GM21367 (cell line): ENCODE measurements around the gene PCDHB2.
A peak's percentile ranks its signal among the peaks of the same experiment; 100 is the strongest.
"Not testable (repeated sequence)": the region's sequence is repeated elsewhere in the genome, so short reads cannot be mapped to it uniquely, and the experiment has no call there.

Experiments used
- ATAC-seq: cut with Tn5 transposase; IDR thresholded peaks from one replicate; pipeline ENCODE4 v1.9.1; 2021; ENCODE audit not compliant: unreplicated experiment

Gene PCDHB2

GRCh38 chr5:141094481-141095262, at the start of gene PCDHB2:
PCDHB2 (plus strand) TSS chr5:141094615; CDS start chr5:141094791, 176 bp downstream.
- no peak for ATAC-seq

- no peak for ATAC-seq
Measured at GRCh38 chr5:141050622-141051520, 43.5 kb upstream of the PCDHB2 start, which contains the start of gene PCDHB1. PCDHB1 (plus strand) TSS chr5:141051374; CDS start chr5:141051471, 97 bp downstream.

- no peak for ATAC-seq
Measured at GRCh38 chr5:141051521-141051866, 42.9 kb upstream of the PCDHB2 start.

DNA sequence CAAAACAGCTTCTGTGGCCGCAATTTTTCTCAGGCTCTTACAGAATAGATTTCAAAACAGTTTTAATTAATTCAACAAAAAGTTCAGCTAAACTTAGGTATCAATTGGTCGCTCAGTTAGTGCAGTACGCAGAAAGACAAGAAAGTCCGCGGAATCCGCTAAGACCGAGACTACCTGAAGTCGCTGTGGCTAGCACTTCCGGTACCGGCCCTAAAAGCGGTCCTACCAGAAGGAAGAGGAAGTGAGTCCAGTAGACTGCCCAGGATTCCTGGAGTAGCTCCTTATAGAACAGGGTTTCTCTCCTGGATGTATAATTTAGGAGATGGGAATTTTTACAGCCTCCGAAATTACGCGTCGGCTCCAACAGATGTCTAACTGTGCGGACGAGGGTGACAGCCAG, 16.6 kb upstream of the PCDHB2 start:
- ATAC-seq, result no peak

- ATAC-seq, result no peak
Measured at GRCh38 chr5:141082228-141082627, 12.2 kb upstream of the PCDHB2 start.

DNA sequence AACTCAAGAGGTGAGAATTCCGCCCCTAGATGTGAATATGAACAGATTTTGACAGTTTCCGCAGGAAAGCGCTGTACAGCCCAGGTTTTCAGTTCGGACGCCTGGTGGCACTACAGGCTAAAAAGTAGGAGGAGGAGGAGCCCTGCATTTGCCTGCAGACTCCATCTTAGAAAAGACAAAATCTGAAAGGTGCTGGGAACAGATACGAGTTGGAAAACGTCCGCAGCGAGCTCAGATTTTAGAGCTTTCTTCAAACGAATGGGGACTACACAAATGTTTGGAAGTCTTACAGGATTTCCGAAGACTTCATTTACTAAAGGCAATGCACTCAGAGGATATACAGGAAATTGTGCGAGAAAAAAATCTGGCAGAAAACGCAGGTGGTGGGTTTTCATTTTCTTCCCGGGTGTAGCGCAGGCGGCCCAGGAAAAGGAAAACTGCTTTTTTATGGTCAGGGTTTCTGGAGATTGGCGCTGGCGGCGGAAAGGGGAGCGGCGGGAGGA, 9.9 kb upstream of the PCDHB2 start:
- ATAC-seq, result peak; percentile 62

DNA sequence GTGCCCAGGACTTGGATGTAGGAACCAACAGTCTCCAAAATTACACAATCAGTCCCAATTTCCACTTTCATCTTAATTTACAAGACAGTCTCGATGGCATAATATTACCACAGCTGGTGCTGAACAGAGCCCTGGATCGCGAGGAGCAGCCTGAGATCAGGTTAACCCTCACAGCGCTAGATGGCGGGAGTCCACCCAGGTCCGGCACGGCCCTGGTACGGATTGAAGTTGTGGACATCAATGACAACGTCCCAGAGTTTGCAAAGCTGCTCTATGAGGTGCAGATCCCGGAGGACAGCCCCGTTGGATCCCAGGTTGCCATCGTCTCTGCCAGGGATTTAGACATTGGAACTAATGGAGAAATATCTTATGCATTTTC, 837 bp downstream of the PCDHB2 start:
- no peak for ATAC-seq

DNA sequence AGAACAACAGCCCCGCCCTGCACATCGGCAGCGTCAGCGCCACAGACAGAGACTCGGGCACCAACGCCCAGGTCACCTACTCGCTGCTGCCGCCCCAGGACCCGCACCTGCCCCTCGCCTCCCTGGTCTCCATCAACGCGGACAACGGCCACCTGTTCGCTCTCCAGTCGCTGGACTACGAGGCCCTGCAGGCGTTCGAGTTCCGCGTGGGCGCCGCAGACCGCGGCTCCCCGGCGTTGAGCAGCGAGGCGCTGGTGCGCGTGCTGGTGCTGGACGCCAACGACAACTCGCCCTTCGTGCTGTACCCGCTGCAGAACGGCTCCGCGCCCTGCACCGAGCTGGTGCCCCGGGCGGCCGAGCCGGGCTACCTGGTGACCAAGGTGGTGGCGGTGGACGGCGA, 1.8 kb downstream of the PCDHB2 start:
- not testable (repeated sequence) for ATAC-seq

DNA sequence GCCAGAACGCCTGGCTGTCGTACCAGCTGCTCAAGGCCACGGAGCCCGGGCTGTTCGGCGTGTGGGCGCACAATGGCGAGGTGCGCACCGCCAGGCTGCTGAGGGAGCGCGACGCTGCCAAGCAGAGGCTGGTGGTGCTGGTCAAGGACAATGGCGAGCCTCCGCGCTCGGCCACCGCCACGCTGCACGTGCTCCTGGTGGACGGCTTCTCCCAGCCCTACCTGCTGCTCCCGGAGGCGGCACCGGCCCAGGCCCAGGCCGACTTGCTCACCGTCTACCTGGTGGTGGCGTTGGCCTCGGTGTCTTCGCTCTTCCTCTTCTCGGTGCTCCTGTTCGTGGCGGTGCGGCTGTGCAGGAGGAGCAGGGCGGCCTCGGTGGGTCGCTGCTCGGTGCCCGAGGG, 2.2 kb downstream of the PCDHB2 start:
- ATAC-seq, result not testable (repeated sequence)

DNA sequence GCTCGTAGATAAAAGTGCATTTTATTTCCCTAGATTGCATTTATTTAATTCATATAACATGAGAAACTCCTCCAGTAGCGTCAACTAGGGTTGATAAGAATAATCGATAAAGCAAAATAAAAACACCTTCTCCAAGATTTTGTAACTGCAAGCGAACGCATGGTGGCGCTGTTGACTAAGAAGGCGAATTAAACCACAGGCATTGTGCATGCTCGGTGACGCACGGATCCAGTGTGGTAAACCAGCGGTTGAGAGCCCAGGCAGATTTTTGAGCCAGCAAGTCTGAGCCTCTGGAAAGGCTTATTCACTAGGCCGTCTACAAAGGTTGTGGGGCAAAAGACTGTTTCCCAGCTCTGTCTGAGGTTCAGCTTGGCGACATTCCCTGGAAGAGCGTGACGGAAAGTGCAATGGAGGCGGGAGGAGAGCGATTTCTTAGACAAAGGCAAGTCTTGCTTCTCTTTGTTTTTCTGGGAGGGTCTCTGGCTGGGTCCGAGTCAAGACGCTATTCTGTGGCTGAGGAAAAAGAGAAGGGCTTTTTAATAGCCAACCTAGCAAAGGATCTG, 5.9 kb downstream of the PCDHB2 start, which contains the start of gene PCDHB3:
Gene PCDHB3 (plus strand): TSS at position 231 of the 563 bp plus-strand sequence. CDS start 177 bp downstream, at position 408.
- ATAC-seq, result no peak

GRCh38 chr5:141101059-141101458, 6.6 kb downstream of the PCDHB2 start:
- ATAC-seq, result no peak

GRCh38 chr5:141102070-141102469, 7.7 kb downstream of the PCDHB2 start:
- not testable (repeated sequence) for ATAC-seq

- ATAC-seq, result not testable (repeated sequence)
Measured at GRCh38 chr5:141102471-141102870, 8.1 kb downstream of the PCDHB2 start.

- ATAC-seq, result no peak
Measured at GRCh38 chr5:141105350-141105749, 10.9 kb downstream of the PCDHB2 start.

- ATAC-seq, result no peak
Measured at GRCh38 chr5:141119250-141119649, 24.8 kb downstream of the PCDHB2 start.

GRCh38 chr5:141121563-141121962, 27.1 kb downstream of the PCDHB2 start, which contains the start of gene PCDHB4:
PCDHB4 (plus strand) TSS chr5:141121818; CDS start chr5:141121999, 181 bp downstream.
- no peak for ATAC-seq

GRCh38 chr5:141121985-141122384, 27.6 kb downstream of the PCDHB2 start:
- ATAC-seq, result no peak

DNA sequence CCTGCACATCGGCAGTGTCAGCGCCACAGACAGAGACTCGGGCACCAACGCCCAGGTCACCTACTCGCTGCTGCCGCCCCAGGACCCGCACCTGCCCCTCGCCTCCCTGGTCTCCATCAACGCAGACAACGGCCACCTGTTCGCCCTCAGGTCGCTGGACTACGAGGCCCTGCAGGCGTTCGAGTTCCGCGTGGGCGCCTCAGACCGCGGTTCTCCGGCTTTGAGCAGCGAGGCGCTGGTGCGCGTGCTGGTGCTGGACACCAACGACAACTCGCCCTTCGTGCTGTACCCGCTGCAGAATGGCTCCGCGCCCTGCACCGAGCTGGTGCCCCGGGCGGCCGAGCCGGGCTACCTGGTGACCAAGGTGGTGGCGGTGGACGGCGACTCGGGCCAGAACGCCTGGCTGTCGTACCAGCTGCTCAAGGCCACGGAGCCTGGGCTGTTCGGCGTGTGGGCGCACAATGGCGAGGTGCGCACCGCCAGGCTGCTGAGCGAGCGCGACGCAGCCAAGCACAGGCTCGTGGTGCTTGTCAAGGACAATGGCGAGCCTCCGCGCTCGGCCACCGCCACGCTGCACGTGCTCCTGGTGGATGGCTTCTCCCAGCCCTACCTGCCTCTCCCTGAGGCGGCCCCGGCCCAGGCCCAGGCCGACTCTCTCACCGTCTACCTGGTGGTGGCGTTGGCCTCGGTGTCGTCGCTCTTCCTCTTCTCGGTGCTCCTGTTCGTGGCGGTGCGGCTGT, 29.2 kb downstream of the PCDHB2 start:
- ATAC-seq, result not testable (repeated sequence)

GRCh38 chr5:141127305-141127704, 32.9 kb downstream of the PCDHB2 start:
- no peak for ATAC-seq

DNA sequence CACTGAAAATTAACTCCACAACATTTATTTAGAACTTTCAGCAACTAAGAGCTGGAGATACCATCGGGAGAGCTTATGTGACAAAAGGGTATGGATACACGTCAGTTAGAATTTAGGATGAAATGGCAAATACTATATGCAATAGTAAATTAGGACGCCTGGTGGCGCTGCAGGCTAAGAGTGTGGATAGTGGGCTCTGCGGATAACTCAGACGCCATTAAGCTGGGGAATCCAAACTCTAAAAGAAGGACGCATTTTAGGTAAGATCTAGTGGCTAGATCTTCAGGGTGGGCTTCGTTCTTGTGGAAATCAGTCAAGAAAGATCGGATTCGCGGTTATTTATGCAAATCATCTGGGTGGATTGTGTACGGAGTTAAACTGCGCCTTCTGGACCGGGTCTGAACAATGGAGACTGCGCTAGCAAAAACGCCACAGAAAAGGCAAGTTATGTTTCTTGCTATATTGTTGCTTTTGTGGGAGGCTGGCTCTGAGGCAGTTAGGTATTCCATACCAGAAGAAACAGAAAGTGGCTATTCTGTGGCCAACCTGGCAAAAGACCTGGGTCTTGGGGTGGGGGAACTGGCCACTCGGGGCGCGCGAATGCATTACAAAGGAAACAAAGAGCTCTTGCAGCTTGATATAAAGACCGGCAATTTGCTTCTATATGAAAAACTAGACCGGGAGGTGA, 40.8 kb downstream of the PCDHB2 start, which contains the start of gene PCDHB5:
Gene PCDHB5 (plus strand): TSS at position 177 of the 688 bp plus-strand sequence. CDS start 229 bp downstream, at position 406.
- no peak for ATAC-seq
